GM19372 (cell line): Measurements from ENCODE around the gene HEG1.

Experiments used
- ATAC-seq: cut with Tn5 transposase; IDR thresholded peaks from one replicate; pipeline ENCODE4 v1.9.1; 2021; ENCODE audit warnings: mild to moderate bottlenecking, low read depth, moderate library complexity; ENCODE audit not compliant: unreplicated experiment

HEG1 gene

GRCh38 chr3:125017406-125017805, 38.4 kb downstream of the HEG1 start:
- no peak for ATAC-seq

- ATAC-seq = no peak
Observed at GRCh38 chr3:125014570-125015179, 41.1 kb downstream of the HEG1 start.

DNA sequence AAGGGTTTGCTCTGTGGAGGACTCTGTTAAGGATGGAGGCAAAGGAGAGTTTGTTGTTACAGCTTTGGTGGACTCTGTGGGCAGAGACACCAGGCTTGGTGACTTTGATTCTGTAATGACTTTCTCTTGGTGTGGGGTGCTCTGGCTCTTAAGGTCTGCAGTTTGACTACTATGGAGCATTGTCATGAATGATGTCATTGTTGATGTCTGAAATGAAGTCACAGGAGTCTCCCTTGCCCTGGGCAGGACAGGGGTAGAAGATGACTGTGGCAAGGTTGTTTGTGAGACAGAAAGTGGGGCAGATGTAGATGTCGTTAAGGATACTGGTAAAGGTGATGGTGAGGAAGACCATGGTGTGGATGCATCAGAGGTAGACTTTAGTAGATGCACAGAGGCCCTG, 42.7 kb downstream of the HEG1 start:
- ATAC-seq = no peak

GRCh38 chr3:125011941-125012340, 43.9 kb downstream of the HEG1 start:
- no peak for ATAC-seq

DNA sequence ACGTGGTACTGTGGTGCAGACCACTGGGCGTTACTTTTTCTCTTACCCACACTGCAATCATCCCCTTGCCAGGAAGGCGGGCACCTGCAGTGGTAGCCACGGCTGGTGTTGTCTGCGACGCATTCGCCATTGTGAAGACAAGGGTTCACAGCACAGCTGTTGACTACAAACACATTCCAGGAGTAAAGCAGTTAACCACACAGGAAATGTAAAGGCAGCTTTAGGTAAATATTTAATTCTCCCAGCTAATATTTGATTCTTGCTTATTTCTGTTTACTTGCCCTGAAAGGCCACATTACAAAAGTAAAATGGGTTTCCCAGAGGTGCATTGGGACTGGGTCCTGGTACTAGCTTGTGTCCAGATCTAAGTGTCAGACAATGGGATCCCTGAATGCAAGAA, 45.4 kb downstream of the HEG1 start:
- ATAC-seq = no peak

DNA sequence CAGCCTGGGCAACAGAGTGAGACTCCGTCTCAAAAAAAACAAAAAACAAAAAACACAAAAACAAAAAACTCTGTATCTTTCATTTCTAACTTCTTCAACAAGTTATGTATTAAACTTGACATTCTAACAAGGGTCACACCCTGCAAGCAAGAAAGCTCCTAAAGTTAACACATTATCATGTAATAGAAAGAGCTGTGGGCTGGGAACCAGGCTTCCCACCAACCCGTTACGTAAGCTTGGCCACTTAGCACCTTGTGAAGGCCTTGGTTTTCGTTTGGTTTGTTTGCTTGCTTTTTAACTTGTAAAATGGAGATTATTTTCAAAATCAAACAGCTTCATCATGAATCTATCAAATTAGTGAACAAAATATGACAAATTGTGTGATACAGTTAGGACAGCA, 47.0 kb downstream of the HEG1 start:
- no peak for ATAC-seq

DNA sequence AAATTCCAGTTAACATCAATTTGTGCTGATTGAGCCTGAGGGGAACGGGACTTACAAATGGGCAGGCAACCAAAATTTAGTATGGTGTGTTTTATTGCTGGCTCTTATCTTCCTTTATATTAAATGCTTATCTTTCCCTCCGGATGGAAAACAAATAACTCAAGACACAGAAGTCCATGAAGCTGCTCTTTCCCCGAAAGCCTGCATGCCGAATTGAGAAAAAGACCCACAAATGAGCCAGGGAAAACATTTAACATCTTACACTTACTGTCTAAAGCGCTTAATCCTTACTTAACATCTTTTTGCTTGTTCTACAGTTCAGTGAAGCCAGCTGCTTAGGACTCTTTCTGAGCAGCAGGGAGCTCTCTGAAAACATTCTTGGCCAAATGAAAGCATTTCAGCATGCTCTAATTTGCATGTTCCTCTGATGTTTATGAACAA, 49.5 kb downstream of the HEG1 start:
- ATAC-seq = no peak

DNA sequence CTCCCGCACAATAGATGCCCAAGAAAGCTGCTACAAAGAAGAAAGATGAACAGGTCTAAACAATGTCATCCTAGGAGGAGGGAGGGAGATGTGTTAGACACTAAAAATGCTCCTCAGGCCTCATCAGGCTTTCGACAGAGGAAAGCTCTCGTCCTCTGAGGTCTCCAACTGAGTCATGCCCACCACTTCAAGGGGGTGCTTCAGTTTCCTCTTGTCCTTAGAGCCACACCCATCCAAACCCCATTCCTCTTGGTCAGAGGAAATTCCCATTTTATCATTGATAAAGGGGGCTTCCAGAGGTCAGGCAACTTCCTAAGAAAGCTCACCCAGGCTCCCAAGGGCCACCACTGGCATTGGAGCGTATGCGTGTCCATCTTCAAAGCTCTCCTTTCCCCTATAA, 50.1 kb downstream of the HEG1 start:
- no peak for ATAC-seq

GRCh38 chr3:125005222-125005621, 50.6 kb downstream of the HEG1 start:
- no peak for ATAC-seq

DNA sequence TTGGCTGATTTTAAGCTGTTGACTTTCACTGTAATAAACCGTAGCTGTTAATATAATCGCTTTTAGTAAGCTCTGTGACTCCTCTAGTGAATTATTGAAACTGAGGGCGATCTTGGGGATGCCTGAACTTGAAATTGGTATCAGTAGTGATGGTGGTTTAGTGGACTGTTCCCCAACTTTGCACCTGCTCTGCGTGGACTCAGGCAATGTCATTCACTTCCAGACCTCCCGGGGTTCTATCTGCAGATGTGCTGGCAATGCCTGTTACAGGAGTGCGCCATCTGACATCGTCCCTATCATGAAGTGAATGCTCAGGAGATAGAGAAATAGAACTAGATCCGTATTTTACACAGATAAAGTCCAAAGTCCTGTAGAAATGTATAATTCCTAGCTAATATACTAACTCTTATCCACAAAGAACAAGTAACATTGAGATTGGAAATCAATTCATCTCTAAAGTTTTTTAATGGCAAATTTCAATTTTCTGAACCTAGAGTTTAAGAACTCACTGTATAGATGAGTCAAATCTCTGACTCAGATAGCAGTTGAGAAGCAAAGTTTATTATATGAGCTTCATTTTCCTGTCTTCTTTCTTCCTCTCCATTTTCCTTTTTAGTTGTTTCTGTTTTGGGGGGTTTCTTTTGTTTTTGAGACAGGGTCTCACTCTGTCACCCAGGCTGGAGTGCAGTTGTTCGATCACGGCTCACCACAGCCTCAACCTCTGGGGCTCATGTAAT, 51.8 kb downstream of the HEG1 start:
- ATAC-seq = no peak

- no peak for ATAC-seq
Observed at GRCh38 chr3:125003369-125003853, 52.4 kb downstream of the HEG1 start.

DNA sequence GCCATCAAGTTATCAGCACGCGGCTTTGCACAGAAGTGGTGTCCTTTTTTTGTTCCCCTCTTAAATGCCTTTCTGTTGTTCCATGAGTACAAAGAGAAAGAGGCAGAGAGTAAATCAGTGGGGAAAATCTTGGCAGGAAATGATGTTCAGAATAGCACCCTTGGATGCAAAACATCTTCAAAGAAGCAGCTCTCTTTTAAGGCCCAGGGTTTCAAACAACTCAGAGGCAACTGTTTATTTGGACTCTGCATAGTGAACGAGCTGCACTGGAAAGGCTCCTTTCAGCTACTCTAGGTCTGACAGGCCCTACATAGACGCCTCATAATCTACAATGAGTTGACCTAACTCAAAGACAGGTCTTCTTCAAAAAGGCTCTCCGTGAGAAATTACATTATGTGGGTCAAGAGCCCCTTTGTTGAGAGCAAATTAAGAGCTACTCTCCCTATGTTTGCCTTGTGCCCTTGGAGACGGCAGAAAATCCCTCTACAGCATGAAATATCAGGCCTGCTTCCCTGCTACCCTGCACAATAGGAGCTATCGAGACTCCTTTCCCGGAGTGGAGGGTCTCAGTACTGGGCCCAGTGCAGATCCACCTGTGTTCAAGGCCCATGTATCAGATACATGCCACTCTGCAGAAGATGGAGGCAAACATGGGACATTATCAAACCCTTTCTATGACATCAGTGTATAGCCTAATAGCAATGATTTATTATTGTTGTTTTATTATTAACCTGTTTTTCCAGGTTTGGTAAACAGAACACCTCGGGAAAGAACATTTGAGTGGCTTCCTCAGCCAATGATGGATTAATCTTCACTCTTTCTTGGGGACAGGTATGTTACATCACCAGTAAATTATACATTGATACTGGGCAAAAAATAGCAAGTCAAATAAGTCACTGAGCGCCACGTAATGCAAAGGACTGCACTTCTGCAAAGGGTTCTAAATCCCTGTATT, 53.1 kb downstream of the HEG1 start:
- ATAC-seq = no peak

DNA sequence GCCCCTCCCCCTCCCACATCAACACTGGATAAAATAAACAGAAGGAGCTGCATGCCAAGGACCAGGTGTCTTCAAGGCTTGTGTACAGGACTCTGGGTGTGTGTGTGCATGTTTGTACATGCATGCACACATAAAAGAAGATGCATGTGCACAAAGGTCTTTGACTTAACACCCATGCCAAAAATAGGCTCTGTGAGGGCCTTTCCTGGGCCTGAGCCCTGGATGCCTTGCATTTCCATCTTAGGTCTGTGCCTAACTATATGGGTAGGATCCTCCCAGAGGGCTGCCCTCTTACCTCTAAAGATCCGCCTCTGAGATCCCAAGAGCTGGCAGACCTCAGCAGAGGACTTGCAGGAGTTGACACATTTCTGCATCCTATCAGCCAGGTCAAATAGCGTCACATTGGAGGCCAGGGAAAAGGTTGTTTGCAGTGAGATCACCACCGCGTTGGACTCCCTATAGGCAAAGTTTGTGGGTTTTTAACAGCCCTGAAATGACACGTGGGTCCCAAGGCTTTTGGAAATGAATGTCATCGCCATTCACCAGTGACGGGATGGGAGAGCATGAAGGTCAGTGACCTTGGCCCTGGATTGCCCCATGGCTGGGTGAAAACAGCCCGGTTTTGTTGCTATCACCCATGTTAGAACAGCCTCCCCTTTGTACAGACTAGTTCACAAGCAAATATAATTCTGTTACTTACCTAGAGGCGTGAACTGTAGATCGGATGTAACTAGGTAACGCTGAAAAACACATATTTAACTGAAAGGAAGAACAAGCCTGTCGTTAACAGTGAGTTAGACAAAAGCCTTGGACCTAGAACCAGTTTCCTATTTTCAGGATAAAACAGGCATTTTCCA, 54.0 kb downstream of the HEG1 start:
- ATAC-seq = no peak

GRCh38 chr3:125000661-125001060, 55.1 kb downstream of the HEG1 start:
- no peak for ATAC-seq

DNA sequence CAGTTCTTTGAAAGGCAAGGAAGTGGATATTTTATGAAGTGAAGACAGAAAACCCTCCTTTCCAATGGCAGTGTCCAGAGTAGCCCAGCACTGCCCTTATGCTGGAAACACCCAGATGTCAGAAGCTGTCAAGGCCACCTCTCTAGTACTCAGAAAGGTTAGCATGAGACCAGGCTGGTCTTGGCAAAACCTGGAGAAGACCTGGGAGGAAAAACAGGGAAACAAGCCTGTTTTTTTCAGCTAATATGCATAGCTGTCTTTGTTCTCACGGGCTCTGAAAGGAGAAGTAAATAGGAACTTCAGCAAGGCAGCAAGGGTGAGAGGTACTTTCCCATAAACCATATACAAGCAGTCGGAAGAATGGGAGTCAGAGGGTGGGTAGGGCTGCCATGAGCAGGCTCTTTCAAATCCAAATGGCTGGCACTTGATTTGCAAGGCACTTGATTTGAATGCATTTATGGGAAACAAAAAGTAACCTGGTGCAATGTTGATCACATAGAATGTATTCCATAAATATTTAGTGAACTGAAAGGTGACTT, 55.8 kb downstream of the HEG1 start:
- no peak for ATAC-seq

DNA sequence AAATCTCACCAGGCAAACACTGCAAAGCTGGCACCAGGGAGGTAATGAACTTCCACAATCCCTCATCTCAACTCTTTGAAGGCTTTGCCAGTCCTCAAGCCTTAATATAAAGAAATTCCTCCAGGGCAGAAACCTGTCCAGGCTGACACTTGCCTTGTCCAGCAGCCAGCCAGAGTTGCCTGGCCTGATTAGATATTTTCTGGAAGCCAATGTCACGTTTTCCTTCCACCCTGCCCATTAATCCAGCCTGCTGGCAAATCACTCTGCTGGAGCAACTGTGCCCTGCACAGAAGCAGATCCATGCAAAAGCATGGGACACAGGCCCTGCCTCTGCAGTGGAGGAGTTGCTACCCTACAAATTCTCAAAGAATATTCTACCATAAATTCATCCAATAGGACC, 56.5 kb downstream of the HEG1 start:
- no peak for ATAC-seq

DNA sequence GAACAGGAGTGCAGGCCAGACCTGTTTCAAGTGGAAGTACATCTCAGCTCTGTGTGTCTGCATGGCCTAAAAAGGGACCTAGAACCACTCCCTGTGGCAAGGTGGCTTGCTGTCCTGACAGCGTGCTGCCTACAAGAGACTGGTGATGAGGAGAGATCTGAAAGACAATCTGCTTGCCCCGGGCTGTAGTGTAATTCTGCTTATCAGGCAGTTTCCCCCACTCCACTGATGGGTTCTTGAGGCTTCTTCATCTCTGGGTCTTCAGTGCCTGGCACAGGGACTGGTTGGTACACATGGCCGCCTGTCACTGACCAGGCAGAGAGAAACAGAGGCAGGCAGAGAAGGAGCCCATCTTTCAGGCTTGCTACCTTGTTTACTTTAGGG, 57.6 kb downstream of the HEG1 start:
- no peak for ATAC-seq

DNA sequence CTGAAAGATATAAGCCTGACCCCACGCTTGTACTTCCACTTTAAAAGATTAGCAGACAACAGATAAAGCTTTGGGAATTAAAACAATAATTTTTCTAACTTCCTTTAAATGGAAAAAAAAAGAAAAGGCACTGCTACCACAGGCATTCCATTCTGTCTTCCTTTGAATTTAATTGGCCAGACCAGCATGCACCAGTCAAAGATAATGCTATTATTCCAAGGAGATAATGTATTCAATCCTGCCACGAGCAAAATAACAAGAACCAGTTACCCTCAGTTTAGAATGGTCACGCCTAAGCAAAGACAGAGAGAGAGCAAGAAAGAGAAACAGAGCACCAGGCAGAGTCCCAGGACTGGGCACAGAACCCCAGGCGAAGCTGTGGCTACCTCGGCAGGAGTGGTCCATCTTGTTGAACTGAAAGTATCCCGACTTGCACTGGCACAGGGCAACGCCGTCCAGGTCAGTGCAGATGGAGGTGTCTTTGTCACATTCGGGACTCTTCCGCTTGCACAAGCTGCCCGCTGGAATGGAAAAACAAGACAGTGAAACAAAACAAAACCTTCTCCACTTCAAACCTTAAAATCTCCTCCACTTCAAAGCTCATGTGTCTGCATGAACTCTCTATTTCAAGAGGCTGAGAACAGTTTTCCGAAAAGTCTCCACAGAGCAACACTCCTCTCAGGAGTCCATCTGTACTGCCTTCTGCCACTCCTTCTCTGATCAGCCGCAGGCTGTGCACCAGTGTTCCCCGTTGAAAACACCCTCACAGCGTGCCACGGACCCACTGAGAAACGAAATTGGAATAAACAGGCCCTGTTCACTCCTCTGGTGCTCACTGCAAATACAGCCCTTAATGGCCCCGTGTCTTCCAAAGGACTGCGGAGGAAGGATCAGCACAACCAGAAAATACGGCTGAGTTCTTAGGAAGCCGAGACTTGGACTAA, 58.2 kb downstream of the HEG1 start:
- ATAC-seq = no peak

- no peak for ATAC-seq
Observed at GRCh38 chr3:124995460-124995994, 60.3 kb downstream of the HEG1 start.
